ENCODE results near the gene PPP1R1C. TPM values are rescaled to one million over a fixed set of nuclear protein-coding genes. Genes with fewer than 3 reads are reported as not detected.

The PPP1R1C gene
- total and polyA plus RNA-seq, 5 donors from 2014 or later: not detected

- ATAC-seq (ENCODE audit: low read depth in 2 of 2): no peak
- H3K27ac Mint-ChIP-seq: no peak overlapping the region
Measured at GRCh38 chr2:181972431-181973170, 13.1 kb upstream of the PPP1R1C start.

GRCh38 chr2:181973171-181973783 is 12.4 kb upstream of the PPP1R1C start:
- no peaks in the 10 kb centered on the region for H3K4me1 Mint-ChIP-seq
- H3K27me3 Mint-ChIP-seq: peaks cover 4% of the 10 kb centered on the region
- no peaks in the 10 kb centered on the region for H3K36me3 Mint-ChIP-seq
- Histone ChIP-seq H3K36me3 (ENCODE audit: control insufficient read depth, insufficient read depth, low read length) (no peaks in the 10 kb centered on the region), H3K9me3 (ENCODE audit: control insufficient read depth in 2 of 2, low read length in 2 of 2) (no peaks in the 10 kb centered on the region), H3K27ac (ENCODE audit: insufficient read depth, low read length, poor library complexity, severe bottlenecking) (no peak overlapping the region), H3K4me1 (ENCODE audit: control insufficient read depth, insufficient read depth, low read length, poor library complexity, severe bottlenecking) (no peaks in the 10 kb centered on the region), H3K4me3 (ENCODE audit: low read depth, low read length) (no peak overlapping the region), H3K27me3 (ENCODE audit: control insufficient read depth, insufficient read depth, low read length) (peaks cover 10% of the 10 kb centered on the region)
- DNase-seq (no peak), ATAC-seq (ENCODE audit: low read depth in 2 of 2) (no peak)
- peaks cover 0 to 6% (median 0%) of the 10 kb centered on the region in 7 donors for H3K9me3 Mint-ChIP-seq
- H3K4me3 Mint-ChIP-seq: no peak overlapping the region
- H3K27ac Mint-ChIP-seq: no peak overlapping the region

More at GRCh38 chr2:181972431-181973170, 13.1 kb upstream of the PPP1R1C start:
- DNase-seq: no peak
- Histone ChIP-seq H3K9me3 (ENCODE audit: control insufficient read depth in 2 of 2, low read length in 2 of 2) (no peaks in the 10 kb centered on the region), H3K27ac (ENCODE audit: insufficient read depth, low read length, poor library complexity, severe bottlenecking) (no peak overlapping the region), H3K4me1 (ENCODE audit: control insufficient read depth, insufficient read depth, low read length, poor library complexity, severe bottlenecking) (no peaks in the 10 kb centered on the region), H3K36me3 (ENCODE audit: control insufficient read depth, insufficient read depth, low read length) (no peaks in the 10 kb centered on the region), H3K27me3 (ENCODE audit: control insufficient read depth, insufficient read depth, low read length) (peaks cover 8% of the 10 kb centered on the region), H3K4me3 (ENCODE audit: low read depth, low read length) (no peak overlapping the region)
- Mint-ChIP-seq H3K4me3 (no peak overlapping the region), H3K9me3 (peaks cover 0 to 10% (median 0%) of the 10 kb centered on the region in 7 donors), H3K4me1 (no peaks in the 10 kb centered on the region), H3K36me3 (no peaks in the 10 kb centered on the region), H3K27me3 (peaks cover 4% of the 10 kb centered on the region)

GRCh38 chr2:181977661-181978350 is 7.8 kb upstream of the PPP1R1C start:
- H3K27ac ChIP-seq (ENCODE audit: insufficient read depth, low read length, poor library complexity, severe bottlenecking): no peak overlapping the region
- no peaks in the 10 kb centered on the region for H3K4me1 Mint-ChIP-seq
- H3K4me1 ChIP-seq (ENCODE audit: control insufficient read depth, insufficient read depth, low read length, poor library complexity, severe bottlenecking): no peaks in the 10 kb centered on the region
- no peak overlapping the region for H3K27ac Mint-ChIP-seq
- DNase-seq: no peak
- ATAC-seq (ENCODE audit: low read depth in 2 of 2): peak; percentile 22 to 34
- no peaks in the 10 kb centered on the region for H3K36me3 Mint-ChIP-seq
- H3K27me3 Mint-ChIP-seq: peaks cover 4% of the 10 kb centered on the region
- H3K27me3 ChIP-seq (ENCODE audit: control insufficient read depth, insufficient read depth, low read length): peaks cover 3% of the 10 kb centered on the region
- peaks cover 0 to 3% (median 0%) of the 10 kb centered on the region in 7 donors for H3K9me3 Mint-ChIP-seq
- H3K9me3 ChIP-seq (ENCODE audit: control insufficient read depth in 2 of 2, low read length in 2 of 2): no peaks in the 10 kb centered on the region
- no peak overlapping the region for H3K4me3 ChIP-seq (ENCODE audit: low read depth, low read length)
- H3K36me3 ChIP-seq (ENCODE audit: control insufficient read depth, insufficient read depth, low read length): no peaks in the 10 kb centered on the region
- no peak overlapping the region for H3K4me3 Mint-ChIP-seq

GRCh38 chr2:181978351-181979150 is 7.1 kb upstream of the PPP1R1C start:
- Mint-ChIP-seq H3K4me3 (no peak overlapping the region), H3K4me1 (no peaks in the 10 kb centered on the region), H3K27me3 (no peaks in the 10 kb centered on the region), H3K36me3 (no peaks in the 10 kb centered on the region), H3K9me3 (peaks cover 0 to 3% (median 0%) of the 10 kb centered on the region in 7 donors), H3K27ac (peak overlapping the region in 1 of 3 donors; percentile 60)
- DNase-seq: no peak
- Histone ChIP-seq H3K4me1 (ENCODE audit: control insufficient read depth, insufficient read depth, low read length, poor library complexity, severe bottlenecking) (no peaks in the 10 kb centered on the region), H3K4me3 (ENCODE audit: low read depth, low read length) (no peak overlapping the region), H3K27ac (ENCODE audit: insufficient read depth, low read length, poor library complexity, severe bottlenecking) (no peak overlapping the region), H3K27me3 (ENCODE audit: control insufficient read depth, insufficient read depth, low read length) (peaks cover 3% of the 10 kb centered on the region), H3K36me3 (ENCODE audit: control insufficient read depth, insufficient read depth, low read length) (no peaks in the 10 kb centered on the region), H3K9me3 (ENCODE audit: control insufficient read depth in 2 of 2, low read length in 2 of 2) (no peaks in the 10 kb centered on the region)
- ATAC-seq (ENCODE audit: low read depth in 2 of 2): no peak

GRCh38 chr2:181984060-181984459 is 1.6 kb upstream of the PPP1R1C start:
- H3K9me3 ChIP-seq (ENCODE audit: control insufficient read depth in 2 of 2, low read length in 2 of 2): no peaks in the 10 kb centered on the region
- no peak overlapping the region for H3K27ac Mint-ChIP-seq
- DNase-seq (no peak), ATAC-seq (ENCODE audit: low read depth in 2 of 2) (no peak)
- peaks cover 0 to 3% (median 0%) of the 10 kb centered on the region in 7 donors for H3K9me3 Mint-ChIP-seq
- H3K4me1 ChIP-seq (ENCODE audit: control insufficient read depth, insufficient read depth, low read length, poor library complexity, severe bottlenecking): no peaks in the 10 kb centered on the region
- no peak overlapping the region for H3K4me3 Mint-ChIP-seq
- no peaks in the 10 kb centered on the region for H3K4me1 Mint-ChIP-seq
- H3K27me3 Mint-ChIP-seq: no peaks in the 10 kb centered on the region
- H3K27me3 ChIP-seq (ENCODE audit: control insufficient read depth, insufficient read depth, low read length): no peaks in the 10 kb centered on the region
- no peak overlapping the region for H3K27ac ChIP-seq (ENCODE audit: insufficient read depth, low read length, poor library complexity, severe bottlenecking)
- no peaks in the 10 kb centered on the region for H3K36me3 Mint-ChIP-seq
- no peaks in the 10 kb centered on the region for H3K36me3 ChIP-seq (ENCODE audit: control insufficient read depth, insufficient read depth, low read length)
- H3K4me3 ChIP-seq (ENCODE audit: low read depth, low read length): no peak overlapping the region

- no peaks in the 10 kb centered on the region for H3K4me1 ChIP-seq (ENCODE audit: control insufficient read depth, insufficient read depth, low read length, poor library complexity, severe bottlenecking)
- no peaks in the 10 kb centered on the region for H3K4me1 Mint-ChIP-seq
- no peaks in the 10 kb centered on the region for H3K36me3 Mint-ChIP-seq
- no peak overlapping the region for H3K27ac Mint-ChIP-seq
- H3K27me3 Mint-ChIP-seq: no peaks in the 10 kb centered on the region
- H3K4me3 Mint-ChIP-seq: no peak overlapping the region
- DNase-seq (no peak), ATAC-seq (ENCODE audit: low read depth in 2 of 2) (no peak)
- H3K27ac ChIP-seq (ENCODE audit: insufficient read depth, low read length, poor library complexity, severe bottlenecking): no peak overlapping the region
- peaks cover 0 to 1% (median 0%) of the 10 kb centered on the region in 7 donors for H3K9me3 Mint-ChIP-seq
- H3K4me3 ChIP-seq (ENCODE audit: low read depth, low read length): no peak overlapping the region
- no peaks in the 10 kb centered on the region for H3K27me3 ChIP-seq (ENCODE audit: control insufficient read depth, insufficient read depth, low read length)
- no peaks in the 10 kb centered on the region for H3K36me3 ChIP-seq (ENCODE audit: control insufficient read depth, insufficient read depth, low read length)
- H3K9me3 ChIP-seq (ENCODE audit: control insufficient read depth in 2 of 2, low read length in 2 of 2): no peaks in the 10 kb centered on the region
Measured at GRCh38 chr2:181984814-181985631, 630 bp upstream of the PPP1R1C start.
